ENCODE results near the gene BAG1.
A peak's percentile ranks its signal among the peaks of the same experiment; 100 is the strongest.

The BAG1 gene

DNA sequence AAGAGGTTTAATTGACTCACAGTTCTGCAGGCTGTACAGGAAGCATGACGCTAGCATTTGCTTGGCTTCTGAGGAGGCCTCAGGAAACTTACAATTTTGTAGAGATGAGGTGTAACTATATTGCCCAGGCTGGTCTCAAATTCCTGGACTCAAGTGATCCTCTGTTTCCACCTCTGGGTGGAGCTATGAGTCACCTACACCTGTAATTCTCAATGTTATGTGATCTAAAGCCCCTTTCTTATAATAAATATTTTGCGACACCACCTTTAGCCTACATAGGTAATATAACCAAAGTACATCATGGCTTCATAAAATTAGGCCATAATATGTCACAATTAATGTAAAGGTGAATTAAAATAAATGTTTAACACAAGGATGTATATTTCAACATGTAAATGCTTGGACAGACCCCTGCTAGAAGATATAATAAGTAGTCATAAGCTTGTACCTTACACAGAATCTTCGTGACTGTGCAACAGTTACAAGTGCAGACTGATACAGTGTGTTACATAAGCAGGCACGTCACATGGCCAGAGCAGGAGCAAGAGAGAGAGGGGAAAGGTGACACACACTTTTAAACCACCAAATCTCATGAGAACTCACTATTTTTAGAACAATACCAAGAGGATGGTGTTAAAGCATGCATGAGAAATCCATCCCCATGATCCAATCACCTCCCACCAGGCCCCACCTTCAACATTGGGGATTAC, 54.3 kb downstream of the BAG1 start:
- no peak for DNase-seq (ENCODE audit: low spot score)

DNA sequence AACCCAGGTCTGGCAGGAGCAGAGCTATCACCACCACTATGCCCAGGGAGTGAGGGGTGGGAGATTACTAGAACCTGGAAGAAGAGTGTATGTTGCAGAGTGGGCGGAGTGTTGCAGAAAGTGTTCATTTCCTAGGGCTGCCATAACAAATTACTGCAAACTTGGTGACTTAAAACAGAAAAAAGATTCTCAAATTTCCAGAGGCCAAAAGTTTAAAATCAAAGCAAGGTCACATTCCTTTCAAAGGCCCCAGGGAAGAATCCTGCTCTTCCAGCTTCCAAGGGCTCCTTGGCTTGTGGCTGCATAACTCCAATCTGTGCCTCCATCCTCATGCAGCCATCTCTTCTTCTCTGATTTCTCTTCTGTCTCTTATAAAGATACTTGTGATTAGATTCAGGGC, 55.1 kb downstream of the BAG1 start:
- no peak for DNase-seq (ENCODE audit: low spot score)

- peak; percentile 90 for DNase-seq (ENCODE audit: low spot score)
These were observed 61.8 kb downstream of the BAG1 start for GRCh38 chr9:33202552-33203201.
